Liver (tissue), 9 donors: ENCODE measurements around the gene SLC18A3. TPM values are rescaled to one million over a fixed set of nuclear protein-coding genes. Genes with fewer than 3 reads are reported as not detected.

Source experiments
- DNase-seq: peaks from one replicate; pipeline ENCODE4 v3.0.0-alpha.2; 2017; ENCODE audit warnings: low spot score
- H3K27ac ChIP-seq, 2 donors: one replicate each; pipeline ENCODE4 v1.7.0; 2013; ENCODE audit warnings: inconsistent platforms in 2 of 2, low read length in 2 of 2, control low read depth in 1 of 2, low read depth in 1 of 2, mild to moderate bottlenecking in 1 of 2
- H3K27me3 ChIP-seq, 4 donors: one replicate each; pipeline versions ENCODE4 v1.6.1 to v1.7.0; 2013; ENCODE audit warnings: low read length in 3 of 4, inconsistent platforms in 1 of 4, mild to moderate bottlenecking in 1 of 4, moderate library complexity in 1 of 4; ENCODE audit not compliant: control insufficient read depth in 4 of 4, insufficient read depth in 4 of 4
- H3K36me3 ChIP-seq, 4 donors: one replicate each; pipeline versions ENCODE4 v1.6.1 to v1.7.0; 2013; ENCODE audit warnings: low read length in 3 of 4, mild to moderate bottlenecking in 3 of 4, low read depth in 1 of 4, moderate library complexity in 1 of 4; ENCODE audit not compliant: control insufficient read depth in 4 of 4, insufficient read depth in 3 of 4
- H3K4me1 ChIP-seq, 4 donors: one replicate each; pipeline versions ENCODE4 v1.6.1 to v1.7.0; 2013; ENCODE audit warnings: low read length in 3 of 4, mild to moderate bottlenecking in 3 of 4, moderate library complexity in 1 of 4; ENCODE audit not compliant: control insufficient read depth in 4 of 4, insufficient read depth in 4 of 4
- H3K4me3 ChIP-seq, 3 donors: one replicate each; pipeline versions ENCODE4 v1.6.1 to v1.7.0; 2013; ENCODE audit warnings: low read length in 3 of 3, control low read depth in 1 of 3, low read depth in 1 of 3, mild to moderate bottlenecking in 1 of 3
- H3K9ac ChIP-seq, 2 donors: one replicate each; pipeline ENCODE4 v1.7.0; 2013; ENCODE audit warnings: low read length in 2 of 2, mild to moderate bottlenecking in 2 of 2, moderate library complexity in 2 of 2, control low read depth in 1 of 2, low read depth in 1 of 2
- H3K9me3 ChIP-seq, 4 donors: one replicate each; pipeline versions ENCODE4 v1.6.1 to v1.7.0; 2013; ENCODE audit warnings: low read length in 3 of 4; ENCODE audit not compliant: control insufficient read depth in 4 of 4
- EGR1 ChIP-seq, 2 donors: IDR thresholded peaks; 2 replicates each; pipeline ENCODE4 v1.6.1; 2016 to 2018; ENCODE audit warnings: antibody characterized with exemption in 2 of 2, low read depth in 2 of 2
- FOXA1 ChIP-seq: IDR thresholded peaks from 2 replicates; pipeline ENCODE4 v1.6.1; 2016; ENCODE audit warnings: antibody characterized with exemption
- FOXA2 ChIP-seq: IDR thresholded peaks from 2 replicates; pipeline ENCODE4 v1.6.1; 2016; ENCODE audit warnings: antibody characterized with exemption
- GABPA ChIP-seq, 2 donors: IDR thresholded peaks in 1 of 2; conservative IDR thresholded peaks in 1 of 2; 2 replicates each; pipeline ENCODE4 v1.6.1; 2016; ENCODE audit warnings: antibody characterized with exemption in 2 of 2, mild to moderate bottlenecking in 1 of 2, moderate library complexity in 1 of 2
- HNF4A ChIP-seq, 2 donors: conservative IDR thresholded peaks; 2 replicates each; pipeline ENCODE4 v1.6.1; 2016; ENCODE audit warnings: antibody characterized with exemption in 2 of 2, mild to moderate bottlenecking in 2 of 2
- HNF4G ChIP-seq: IDR thresholded peaks from 2 replicates; pipeline ENCODE4 v1.6.1; 2016; ENCODE audit warnings: antibody characterized with exemption
- JUND ChIP-seq, 2 donors: IDR thresholded peaks; 2 replicates each; pipeline ENCODE4 v1.6.1; 2016; ENCODE audit warnings: antibody characterized with exemption in 2 of 2
- MAX ChIP-seq: IDR thresholded peaks from 2 replicates; pipeline ENCODE4 v1.6.1; 2016; ENCODE audit warnings: antibody characterized with exemption
- NR2F2 ChIP-seq: IDR thresholded peaks from 2 replicates; pipeline ENCODE4 v1.6.1; 2016; ENCODE audit warnings: antibody characterized with exemption
- RAD21 ChIP-seq, 2 donors: IDR thresholded peaks; 2 replicates each; pipeline ENCODE4 v1.6.1; 2016; ENCODE audit warnings: antibody characterized with exemption in 2 of 2, mild to moderate bottlenecking in 2 of 2
- REST ChIP-seq: IDR thresholded peaks from 2 replicates; pipeline ENCODE4 v1.6.1; 2016; ENCODE audit warnings: antibody characterized with exemption, mild to moderate bottlenecking
- RXRA ChIP-seq, 2 donors: IDR thresholded peaks; 2 replicates each; pipeline ENCODE4 v1.6.1; 2017 to 2018; ENCODE audit warnings: antibody characterized with exemption in 2 of 2, mild to moderate bottlenecking in 1 of 2
- SP1 ChIP-seq: IDR thresholded peaks from 2 replicates; pipeline ENCODE4 v1.6.1; 2018; ENCODE audit warnings: antibody characterized with exemption, mild to moderate bottlenecking
- TAF1 ChIP-seq: conservative IDR thresholded peaks from 2 replicates; pipeline ENCODE4 v1.6.1; 2016; ENCODE audit warnings: antibody characterized with exemption, mild to moderate bottlenecking
- YY1 ChIP-seq: IDR thresholded peaks from 2 replicates; pipeline ENCODE4 v1.6.1; 2016; ENCODE audit warnings: antibody characterized with exemption, mild to moderate bottlenecking
- WGBS: extraction: QIAGEN DNeasy Blood & Tissue Kit; methylation state at CpG from one replicate; pipeline ENCODE4 v1.1.7; 2013; 5-methylcytosine and 5-hydroxymethylcytosine counted together
- polyA plus RNA-seq, 2 donors: library from polyadenylated mRNA; stranded (reverse) in 1 of 2; unstranded in 1 of 2; fragments of 200-250 nt in 1 of 2; fragments of >200 nt in 1 of 2; fragmentation: Nextera tagmentation in 1 of 2; extraction: Ambion mirVana in 1 of 2; gene quantifications; one replicate each; pipeline versions ENCODE4 v1.2.1 to v1.2.3, GENCODE V29; 2013 to 2015
- total RNA-seq, 2 donors: library from RNA; depleted of rRNA; stranded (reverse); fragments of >200 nt; gene quantifications; one replicate each; pipeline ENCODE4 v1.2.3, GENCODE V29; 2014
- TF ChIP-seq, protein P1 (sequence below): fragments of 150-350 bp; IDR thresholded peaks from 2 replicates; pipeline ENCODE4 v1.5.1; 2017; ENCODE audit warnings: improper control_type of control experiment, low read depth, low read length; ENCODE audit not compliant: missing input control
- TF ChIP-seq, protein P2 (sequence below): IDR thresholded peaks from 2 replicates; pipeline ENCODE4 v1.6.1; 2016; ENCODE audit warnings: antibody characterized with exemption
- TF ChIP-seq, protein P3 (sequence below): IDR thresholded peaks from 2 replicates; pipeline ENCODE4 v1.6.1; 2016; ENCODE audit warnings: antibody characterized with exemption
- donor health status: healthy.
- donor health status: healthy.
- donor health status: healthy.
- donor health status: healthy.
- donor health status: healthy.

The SLC18A3 gene
- total and polyA plus RNA-seq, 4 donors = not detected

GRCh38 chr10:49644035-49644646 is 34.0 kb downstream of the SLC18A3 start:
- DNase-seq = no peak
- Histone ChIP-seq H3K27me3 (peaks cover 0 to 9% (median 2%) of the 10 kb centered on the region in 4 donors), H3K9me3 (peaks cover 0 to 3% (median 0%) of the 10 kb centered on the region in 4 donors), H3K4me1 (no peaks in the 10 kb centered on the region), H3K27ac (no peak overlapping the region), H3K4me3 (no peak overlapping the region), H3K36me3 (no peaks in the 10 kb centered on the region), H3K9ac (no peak overlapping the region)
- TF ChIP-seq NR2F2 (no peak), FOXA2 (no peak), EGR1 (IDR thresholded peaks at IDR 0.05; ENCODE audit: low read depth in 2 of 2) (no peak), REST (no peak), HNF4G (no peak), RXRA (IDR thresholded peaks at IDR 0.05) (no peak), GABPA (IDR thresholded peaks at IDR 0.05 in 1 of 2, conservative IDR thresholded peaks at IDR 0.05 in 1 of 2) (no peak), RAD21 (IDR thresholded peaks at IDR 0.05) (no peak), YY1 (no peak), HNF4A (conservative IDR thresholded peaks at IDR 0.05) (no peak), FOXA1 (no peak), MAX (no peak), JUND (IDR thresholded peaks at IDR 0.05) (no peak), SP1 (no peak), TAF1 (no peak)
- TF ChIP-seq, protein P1, sequence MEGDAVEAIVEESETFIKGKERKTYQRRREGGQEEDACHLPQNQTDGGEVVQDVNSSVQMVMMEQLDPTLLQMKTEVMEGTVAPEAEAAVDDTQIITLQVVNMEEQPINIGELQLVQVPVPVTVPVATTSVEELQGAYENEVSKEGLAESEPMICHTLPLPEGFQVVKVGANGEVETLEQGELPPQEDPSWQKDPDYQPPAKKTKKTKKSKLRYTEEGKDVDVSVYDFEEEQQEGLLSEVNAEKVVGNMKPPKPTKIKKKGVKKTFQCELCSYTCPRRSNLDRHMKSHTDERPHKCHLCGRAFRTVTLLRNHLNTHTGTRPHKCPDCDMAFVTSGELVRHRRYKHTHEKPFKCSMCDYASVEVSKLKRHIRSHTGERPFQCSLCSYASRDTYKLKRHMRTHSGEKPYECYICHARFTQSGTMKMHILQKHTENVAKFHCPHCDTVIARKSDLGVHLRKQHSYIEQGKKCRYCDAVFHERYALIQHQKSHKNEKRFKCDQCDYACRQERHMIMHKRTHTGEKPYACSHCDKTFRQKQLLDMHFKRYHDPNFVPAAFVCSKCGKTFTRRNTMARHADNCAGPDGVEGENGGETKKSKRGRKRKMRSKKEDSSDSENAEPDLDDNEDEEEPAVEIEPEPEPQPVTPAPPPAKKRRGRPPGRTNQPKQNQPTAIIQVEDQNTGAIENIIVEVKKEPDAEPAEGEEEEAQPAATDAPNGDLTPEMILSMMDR = no peak
- TF ChIP-seq, protein P2, sequence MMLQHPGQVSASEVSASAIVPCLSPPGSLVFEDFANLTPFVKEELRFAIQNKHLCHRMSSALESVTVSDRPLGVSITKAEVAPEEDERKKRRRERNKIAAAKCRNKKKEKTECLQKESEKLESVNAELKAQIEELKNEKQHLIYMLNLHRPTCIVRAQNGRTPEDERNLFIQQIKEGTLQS = no peak
- TF ChIP-seq, protein P3, sequence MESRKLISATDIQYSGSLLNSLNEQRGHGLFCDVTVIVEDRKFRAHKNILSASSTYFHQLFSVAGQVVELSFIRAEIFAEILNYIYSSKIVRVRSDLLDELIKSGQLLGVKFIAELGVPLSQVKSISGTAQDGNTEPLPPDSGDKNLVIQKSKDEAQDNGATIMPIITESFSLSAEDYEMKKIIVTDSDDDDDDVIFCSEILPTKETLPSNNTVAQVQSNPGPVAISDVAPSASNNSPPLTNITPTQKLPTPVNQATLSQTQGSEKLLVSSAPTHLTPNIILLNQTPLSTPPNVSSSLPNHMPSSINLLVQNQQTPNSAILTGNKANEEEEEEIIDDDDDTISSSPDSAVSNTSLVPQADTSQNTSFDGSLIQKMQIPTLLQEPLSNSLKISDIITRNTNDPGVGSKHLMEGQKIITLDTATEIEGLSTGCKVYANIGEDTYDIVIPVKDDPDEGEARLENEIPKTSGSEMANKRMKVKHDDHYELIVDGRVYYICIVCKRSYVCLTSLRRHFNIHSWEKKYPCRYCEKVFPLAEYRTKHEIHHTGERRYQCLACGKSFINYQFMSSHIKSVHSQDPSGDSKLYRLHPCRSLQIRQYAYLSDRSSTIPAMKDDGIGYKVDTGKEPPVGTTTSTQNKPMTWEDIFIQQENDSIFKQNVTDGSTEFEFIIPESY = no peak
- WGBS = 75% methylated on average over 7 of the region's 7 CpGs
